HUES64 (cell line): ENCODE data around the gene ANXA1.

Source experiments
- H3K27ac ChIP-seq: 2 replicates; pipeline ENCODE4 v1.7.0; 2013; ENCODE audit warnings: low read depth, low read length, inconsistent platforms
- H3K27me3 ChIP-seq: 2 replicates; pipeline ENCODE4 v1.6.1; 2013; ENCODE audit warnings: mild to moderate bottlenecking, low read length; ENCODE audit not compliant: insufficient read depth
- H3K36me3 ChIP-seq: 2 replicates; pipeline ENCODE4 v1.6.1; 2013; ENCODE audit warnings: mild to moderate bottlenecking, low read length; ENCODE audit not compliant: insufficient read depth
- H3K4me1 ChIP-seq: 2 replicates; pipeline ENCODE4 v1.6.1; 2013; ENCODE audit warnings: mild to moderate bottlenecking, low read length, moderate library complexity; ENCODE audit not compliant: insufficient read depth
- H3K4me3 ChIP-seq: 2 replicates; pipeline ENCODE4 v1.5.1; 2013; ENCODE audit warnings: mild to moderate bottlenecking, low read length, moderate library complexity
- H3K9ac ChIP-seq: 2 replicates; pipeline ENCODE4 v1.6.1; 2013; ENCODE audit warnings: mild to moderate bottlenecking, low read depth, low read length
- H3K9me3 ChIP-seq: 2 replicates; pipeline ENCODE4 v1.6.1; 2013; ENCODE audit warnings: low read depth, low read length; ENCODE audit not compliant: insufficient read depth
- WGBS: fragments of 150-250, 120-280 bp; methylation state at CpG from one replicate; pipeline ENCODE4 v1.1.7; 2013; ENCODE audit warnings: missing lambda C conversion rate; 5-methylcytosine and 5-hydroxymethylcytosine counted together

The ANXA1 gene

GRCh38 chr9:73215249-73215648 is 63.6 kb downstream of the ANXA1 start:
- Histone ChIP-seq H3K27ac (peak overlapping the region; percentile 94), H3K4me3 (peak overlapping the region; percentile 32), H3K27me3 (no peaks in the 10 kb centered on the region), H3K36me3 (no peaks in the 10 kb centered on the region), H3K4me1 (peaks cover 38% of the 10 kb centered on the region), H3K9me3 (peaks cover 15% of the 10 kb centered on the region), H3K9ac (peak overlapping the region; percentile 50)
- WGBS, result 10% methylated on average over 3 of the region's 3 CpGs

GRCh38 chr9:73216100-73216499 is 64.4 kb downstream of the ANXA1 start:
- H3K27ac ChIP-seq, result peak overlapping the region; percentile 85
- H3K27me3 ChIP-seq, result no peaks in the 10 kb centered on the region
- peaks cover 15% of the 10 kb centered on the region for H3K9me3 ChIP-seq
- H3K9ac ChIP-seq, result peak overlapping the region; percentile 50; the same call in 1 of the 2 replicates
- H3K4me3 ChIP-seq, result no peak overlapping the region
- peaks cover 38% of the 10 kb centered on the region for H3K4me1 ChIP-seq
- no peaks in the 10 kb centered on the region for H3K36me3 ChIP-seq
